Kidney (tissue), 22 donors: ENCODE data around the gene TMEM178A. TPM values are rescaled to one million over a fixed set of nuclear protein-coding genes. Genes with fewer than 3 reads are reported as not detected.

Source experiments
- DNase-seq, 5 donors: peaks; one replicate each; pipeline ENCODE4 v3.0.0-alpha.2; 2013 to 2020
- FAIRE-seq: peaks from 2 replicates; lab custom pipeline; 2012; peaks lifted over from hg19 to GRCh38; lab: Jason Lieb, UNC
- H3K27ac ChIP-seq, 2 donors: one replicate each; pipeline ENCODE4 v1.7.0; 2013; ENCODE audit warnings: low read depth in 2 of 2, low read length in 2 of 2, inconsistent platforms in 1 of 2
- H3K27me3 ChIP-seq: one replicate; pipeline ENCODE4 v1.7.1; 2013; ENCODE audit warnings: low read length, inconsistent platforms; ENCODE audit not compliant: control insufficient read depth, insufficient read depth
- H3K36me3 ChIP-seq, 3 donors: one replicate each; pipeline versions ENCODE4 v1.7.0 to v1.7.1; 2013; ENCODE audit warnings: low read length in 3 of 3, control low read depth in 1 of 3, inconsistent platforms in 1 of 3; ENCODE audit not compliant: insufficient read depth in 3 of 3, control insufficient read depth in 2 of 3
- H3K4me1 ChIP-seq, 3 donors: one replicate each; pipeline versions ENCODE4 v1.7.0 to v1.7.1; 2013; ENCODE audit warnings: low read length in 3 of 3, inconsistent platforms in 1 of 3, low read depth in 1 of 3; ENCODE audit not compliant: control insufficient read depth in 2 of 3, insufficient read depth in 2 of 3
- H3K4me3 ChIP-seq, 3 donors: one replicate each; pipeline versions ENCODE4 v1.7.0 to v1.8.1; 2013; ENCODE audit warnings: low read length in 3 of 3, control low read depth in 1 of 3, inconsistent platforms in 1 of 3
- H3K9ac ChIP-seq, 3 donors: one replicate each; pipeline versions ENCODE4 v1.7.0 to v1.7.1; 2013; ENCODE audit warnings: low read length in 3 of 3, control low read depth in 1 of 3, inconsistent platforms in 1 of 3
- H3K9me3 ChIP-seq, 3 donors: one replicate each; pipeline versions ENCODE4 v1.7.0 to v1.7.1; 2013; ENCODE audit warnings: low read length in 3 of 3, control low read depth in 1 of 3, inconsistent platforms in 1 of 3; ENCODE audit not compliant: control insufficient read depth in 2 of 3, insufficient read depth in 1 of 3
- CTCF ChIP-seq: IDR thresholded peaks from 3 replicates; pipeline ENCODE4 v1.5.1; 2012; ENCODE audit warnings: mild to moderate bottlenecking, moderate library complexity, borderline replicate concordance; ENCODE audit not compliant: insufficient read depth; ENCODE audit errors: extremely low read depth
- intact Hi-C: fragments of 100-400 bp; cut with DNase I; formaldehyde crosslinking; loops from one replicate; pipeline ENCODE4 v1.11.1; 2022
- long read RNA-seq, 10 donors: library from polyadenylated mRNA in 1 of 10; unstranded in 1 of 10; transcript quantifications; one replicate each; pipeline ENCODE4 v2.0.0 and lab custom pipeline, GENCODE V29; 2021 to 2026
- polyA plus RNA-seq: library from polyadenylated mRNA; stranded (reverse); fragments of 350-450 nt; fragmentation: Illumina TruSeq; extraction: RNeasy Lipid Tissue Mini Kit (QIAGEN cat#74804); gene quantifications from one replicate; pipeline ENCODE4 v1.2.3, GENCODE V29; 2014; ENCODE audit warnings: low read depth, low replicate concordance; ENCODE audit not compliant: insufficient read depth
- total RNA-seq: library from RNA; stranded (reverse); fragmentation: NEBNext Ultra II Directional; extraction: Animal tissue kit (Norgen Biotek cat#: 25700); gene quantifications from one replicate; pipeline ENCODE4 v1.2.1, GENCODE V29; 2021
- donor health status: control.
- donor health status: control.
- donor health status: control.
- donor health status: control.
- donor health status: control.
- donor health status: DM: yes; HTN: yes; CAD: no.
- donor health status: Normal renal cell carcinoma (clear cell type).

TMEM178A gene
- total RNA-seq: 5.7 TPM
- 48.0 TPM for polyA plus RNA-seq
- long read RNA-seq, donor 1, transcript TMEM178A-201 (4 exons, 1,662 nt): major isoform, 7 of 7 reads
- long read RNA-seq, donor 1, partial matches to known transcripts: 0 of 7 reads
- long read RNA-seq, donor 1, other reads (novel, unspliced or antisense): 0 of 7 reads
- long read RNA-seq, donor 2, transcript TMEM178A-201 (4 exons, 1,662 nt): major isoform, 5 of 5 reads
- long read RNA-seq, donor 2, partial matches to known transcripts: 0 of 5 reads
- long read RNA-seq, donor 2, other reads (novel, unspliced or antisense): 0 of 5 reads
- long read RNA-seq, donor 3, transcript TMEM178A-201 (4 exons, 1,662 nt): major isoform, 11 of 40 reads
- long read RNA-seq, donor 3, partial matches to known transcripts: 29 of 40 reads
- long read RNA-seq, donor 3, other reads (novel, unspliced or antisense): 0 of 40 reads
- long read RNA-seq, donor 4, transcript TMEM178A-201 (4 exons, 1,662 nt): major isoform, 10 of 16 reads
- long read RNA-seq, donor 4, partial matches to known transcripts: 6 of 16 reads
- long read RNA-seq, donor 4, other reads (novel, unspliced or antisense): 0 of 16 reads
- long read RNA-seq, donor 5: 0 reads
- long read RNA-seq, donor 6, partial matches to known transcripts: 11 of 14 reads
- long read RNA-seq, donor 6, other reads (novel, unspliced or antisense): 0 of 14 reads
- long read RNA-seq, donor 7, partial matches to known transcripts: 0 of 5 reads
- long read RNA-seq, donor 7, other reads (novel, unspliced or antisense): 1 of 5 reads
- long read RNA-seq, donor 8, transcript TMEM178A-201 (4 exons, 1,662 nt): major isoform, 11 of 17 reads
- long read RNA-seq, donor 8, partial matches to known transcripts: 6 of 17 reads
- long read RNA-seq, donor 8, other reads (novel, unspliced or antisense): 0 of 17 reads
- long read RNA-seq, donor 9, transcript TMEM178A-201 (4 exons, 1,662 nt): major isoform, 9 of 9 reads
- long read RNA-seq, donor 9, partial matches to known transcripts: 0 of 9 reads
- long read RNA-seq, donor 9, other reads (novel, unspliced or antisense): 0 of 9 reads
- long read RNA-seq, donor 10, transcript TMEM178A-201 (4 exons, 1,662 nt): major isoform, 11 of 11 reads
- long read RNA-seq, donor 10, partial matches to known transcripts: 0 of 11 reads
- long read RNA-seq, donor 10, other reads (novel, unspliced or antisense): 0 of 11 reads

- H3K36me3 ChIP-seq: no peaks in the 10 kb centered on the region
- peak within 1 kb of the TSS; percentile 26 to 67 (median 42) for H3K9ac ChIP-seq
- intact Hi-C loops: no loop called here
- H3K4me1 ChIP-seq: peaks cover 2 to 6% (median 4%) of the 10 kb centered on the region in 3 donors
- DNase-seq: peak; percentile 67 to 85 (median 79)
- no peak within 1 kb of the TSS for H3K27ac ChIP-seq
- no peak for FAIRE-seq
- H3K9me3 ChIP-seq: no peaks in the 10 kb centered on the region
- TF ChIP-seq CTCF: no peak
- peak within 1 kb of the TSS; percentile 50 to 63 (median 53) for H3K4me3 ChIP-seq
- no peaks in the 10 kb centered on the region for H3K27me3 ChIP-seq
Measured at GRCh38 chr2:39665811-39666490, at the start of gene TMEM178A. Gene TMEM178A (plus strand): TSS chr2:39665917. CDS start chr2:39665975, 58 bp downstream.

GRCh38 chr2:39618236-39618635, 47.5 kb upstream of the TMEM178A start:
- no peaks in the 10 kb centered on the region for H3K27me3 ChIP-seq
- no peak for TF ChIP-seq CTCF

GRCh38 chr2:39618736-39619135, 47.0 kb upstream of the TMEM178A start:
- no peak overlapping the region for H3K27ac ChIP-seq
- intact Hi-C loops: no loop called here
- H3K4me1 ChIP-seq: no peaks in the 10 kb centered on the region
- DNase-seq (no peak), FAIRE-seq (no peak)
- no peak overlapping the region for H3K4me3 ChIP-seq
- no peak overlapping the region for H3K9ac ChIP-seq
- TF ChIP-seq CTCF: no peak
- H3K9me3 ChIP-seq: no peaks in the 10 kb centered on the region
- H3K36me3 ChIP-seq: no peaks in the 10 kb centered on the region
- no peaks in the 10 kb centered on the region for H3K27me3 ChIP-seq

More at GRCh38 chr2:39618236-39618635, 47.5 kb upstream of the TMEM178A start:
- no peak for FAIRE-seq
- no peak overlapping the region for H3K4me3 ChIP-seq
- no peaks in the 10 kb centered on the region for H3K9me3 ChIP-seq
- intact Hi-C loops: no loop called here
- no peaks in the 10 kb centered on the region for H3K36me3 ChIP-seq
- H3K4me1 ChIP-seq: no peaks in the 10 kb centered on the region
- no peak overlapping the region for H3K9ac ChIP-seq
- DNase-seq: no peak
- H3K27ac ChIP-seq: no peak overlapping the region
